ENCODE measurements around the gene MPP4.

The MPP4 gene

DNA sequence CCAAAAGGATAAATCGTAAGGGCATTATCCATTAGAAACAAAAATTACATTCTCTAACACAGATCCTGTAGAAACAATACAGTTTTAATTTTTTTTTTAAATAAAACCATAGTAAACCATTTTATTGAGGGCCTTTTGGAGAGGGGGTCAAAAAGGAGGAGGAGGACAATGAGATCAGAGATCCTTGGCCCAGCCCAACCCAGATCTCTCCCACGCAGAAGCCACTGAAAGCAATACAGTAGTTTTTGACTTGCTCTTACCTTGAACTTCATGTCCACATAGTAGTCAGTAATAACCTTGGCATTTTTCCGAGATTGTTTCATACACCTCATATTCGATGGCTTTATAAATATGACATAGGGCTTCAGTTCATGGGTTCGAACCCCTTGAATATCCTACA is 51.0 kb downstream of the MPP4 start:
- H3K4me3 ChIP-seq (ENCODE audit: low read depth, low read length) = no peak overlapping the region

GRCh38 chr2:201644001-201644400 is 54.4 kb downstream of the MPP4 start:
- TF ChIP-seq, protein P1, sequence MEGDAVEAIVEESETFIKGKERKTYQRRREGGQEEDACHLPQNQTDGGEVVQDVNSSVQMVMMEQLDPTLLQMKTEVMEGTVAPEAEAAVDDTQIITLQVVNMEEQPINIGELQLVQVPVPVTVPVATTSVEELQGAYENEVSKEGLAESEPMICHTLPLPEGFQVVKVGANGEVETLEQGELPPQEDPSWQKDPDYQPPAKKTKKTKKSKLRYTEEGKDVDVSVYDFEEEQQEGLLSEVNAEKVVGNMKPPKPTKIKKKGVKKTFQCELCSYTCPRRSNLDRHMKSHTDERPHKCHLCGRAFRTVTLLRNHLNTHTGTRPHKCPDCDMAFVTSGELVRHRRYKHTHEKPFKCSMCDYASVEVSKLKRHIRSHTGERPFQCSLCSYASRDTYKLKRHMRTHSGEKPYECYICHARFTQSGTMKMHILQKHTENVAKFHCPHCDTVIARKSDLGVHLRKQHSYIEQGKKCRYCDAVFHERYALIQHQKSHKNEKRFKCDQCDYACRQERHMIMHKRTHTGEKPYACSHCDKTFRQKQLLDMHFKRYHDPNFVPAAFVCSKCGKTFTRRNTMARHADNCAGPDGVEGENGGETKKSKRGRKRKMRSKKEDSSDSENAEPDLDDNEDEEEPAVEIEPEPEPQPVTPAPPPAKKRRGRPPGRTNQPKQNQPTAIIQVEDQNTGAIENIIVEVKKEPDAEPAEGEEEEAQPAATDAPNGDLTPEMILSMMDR (IDR thresholded peaks at IDR 0.05; ENCODE audit: borderline replicate concordance, insufficient read depth, low read depth, low read length) = no peak
- no peak overlapping the region for H3K4me3 ChIP-seq (ENCODE audit: low read depth, low read length)

More for the DNA sequence above, 51.0 kb downstream of the MPP4 start:
- TF ChIP-seq, protein P1 (IDR thresholded peaks at IDR 0.05; ENCODE audit: borderline replicate concordance, insufficient read depth, low read depth, low read length) = no peak

DNA sequence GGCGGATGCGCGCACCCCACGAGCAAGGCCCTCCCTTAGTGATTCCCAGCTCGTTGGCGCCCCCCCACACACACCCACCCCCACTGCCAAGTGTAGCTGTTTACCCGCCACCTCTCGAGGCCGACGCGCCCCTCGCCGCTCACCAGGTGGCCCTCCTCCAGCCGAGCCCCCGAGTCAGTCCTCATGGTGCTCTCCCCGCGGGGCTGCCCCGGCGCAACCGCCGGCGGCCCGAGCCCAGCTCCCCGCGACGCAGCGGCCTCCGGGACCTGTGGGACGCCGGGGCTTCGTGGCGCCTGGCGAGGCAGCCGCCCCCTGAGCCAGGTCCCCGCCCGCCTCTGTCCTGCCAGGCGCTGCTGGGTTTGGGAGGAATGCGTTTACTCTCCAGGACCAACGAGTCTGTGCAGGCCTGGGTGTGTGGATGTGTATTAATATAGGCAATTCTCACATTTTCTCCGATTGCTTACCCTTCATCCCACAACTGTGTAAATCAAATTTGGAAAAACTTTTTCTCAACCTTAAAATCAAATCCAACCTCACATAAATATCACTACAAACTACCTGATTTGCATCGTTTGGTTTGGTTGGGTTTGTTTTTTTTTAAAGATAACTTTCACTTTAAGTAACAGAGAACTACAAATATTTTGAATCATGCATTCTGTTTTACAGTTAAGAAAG is 55.1 kb downstream of the MPP4 start, which contains the start of gene TMEM237:
TMEM237 (minus strand) TSS at position 288 of the 675 bp plus-strand sequence; CDS start at position 185, 103 bp downstream.
- TF ChIP-seq, protein P1 (IDR thresholded peaks at IDR 0.05; ENCODE audit: borderline replicate concordance, insufficient read depth, low read depth, low read length) = peak; percentile 19; the same call in 1 of the 2 replicates
- H3K4me3 ChIP-seq (ENCODE audit: low read depth, low read length) = peak within 1 kb of the TSS; percentile 74

GRCh38 chr2:201642579-201643215 is 55.7 kb downstream of the MPP4 start:
- H3K4me3 ChIP-seq (ENCODE audit: low read depth, low read length) = peak overlapping the region; percentile 74
- TF ChIP-seq, protein P1 (IDR thresholded peaks at IDR 0.05; ENCODE audit: borderline replicate concordance, insufficient read depth, low read depth, low read length) = no peak

- TF ChIP-seq, protein P1 (IDR thresholded peaks at IDR 0.05; ENCODE audit: borderline replicate concordance, insufficient read depth, low read depth, low read length) = no peak
- peak overlapping the region; percentile 74 for H3K4me3 ChIP-seq (ENCODE audit: low read depth, low read length)
Observed at GRCh38 chr2:201642086-201642578, 56.3 kb downstream of the MPP4 start.

- TF ChIP-seq, protein P1 (IDR thresholded peaks at IDR 0.05; ENCODE audit: borderline replicate concordance, insufficient read depth, low read depth, low read length) = no peak
- no peak overlapping the region for H3K4me3 ChIP-seq (ENCODE audit: low read depth, low read length)
Observed at GRCh38 chr2:201639205-201639604, 59.2 kb downstream of the MPP4 start.
